Cardiac fibroblast (primary cell): Measurements from ENCODE around the gene NEK11.

Experiments
- DNase-seq, 2 donors: peaks; one replicate each; pipeline versions ENCODE4 v3.0.0 to v3.0.0-alpha.2; 2010; ENCODE audit warnings: low read depth in 2 of 2
- H3K4me3 ChIP-seq, 2 donors: replicated peaks in 1 of 2; 1 replicate in 1 of 2; 2 replicates in 1 of 2; pipeline ENCODE4 v1.5.1; 2011; ENCODE audit warnings: low read depth in 2 of 2, low read length in 2 of 2, mild to moderate bottlenecking in 2 of 2, moderate library complexity in 1 of 2
- TF ChIP-seq, protein P1 (sequence below): IDR thresholded peaks from one replicate; pipeline ENCODE4 v1.5.1; 2011; ENCODE audit warnings: low read depth, mild to moderate bottlenecking, low read length, inconsistent platforms

Gene NEK11

DNA sequence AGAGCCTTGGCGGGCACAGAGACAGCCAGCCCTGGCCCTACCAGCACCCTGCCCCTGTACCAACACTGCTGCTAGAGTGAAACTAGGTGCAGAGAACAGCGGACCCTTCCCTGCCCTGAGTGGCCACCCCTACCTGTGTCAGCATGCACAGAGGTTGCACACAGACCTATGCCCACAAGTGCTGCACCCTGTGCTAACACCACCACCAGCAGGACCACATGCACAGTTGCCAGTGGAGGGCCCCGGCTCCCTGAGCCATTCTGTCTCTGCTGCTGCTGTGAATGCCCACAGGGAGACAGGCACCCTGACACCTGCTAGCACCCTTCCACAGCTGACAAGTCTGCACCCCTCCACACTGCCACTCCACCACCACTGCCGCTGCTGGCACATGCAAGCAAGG lies 131.8 kb downstream of the NEK11 start:
- no peak overlapping the region for H3K4me3 ChIP-seq
- no peak for DNase-seq
- TF ChIP-seq, protein P1, sequence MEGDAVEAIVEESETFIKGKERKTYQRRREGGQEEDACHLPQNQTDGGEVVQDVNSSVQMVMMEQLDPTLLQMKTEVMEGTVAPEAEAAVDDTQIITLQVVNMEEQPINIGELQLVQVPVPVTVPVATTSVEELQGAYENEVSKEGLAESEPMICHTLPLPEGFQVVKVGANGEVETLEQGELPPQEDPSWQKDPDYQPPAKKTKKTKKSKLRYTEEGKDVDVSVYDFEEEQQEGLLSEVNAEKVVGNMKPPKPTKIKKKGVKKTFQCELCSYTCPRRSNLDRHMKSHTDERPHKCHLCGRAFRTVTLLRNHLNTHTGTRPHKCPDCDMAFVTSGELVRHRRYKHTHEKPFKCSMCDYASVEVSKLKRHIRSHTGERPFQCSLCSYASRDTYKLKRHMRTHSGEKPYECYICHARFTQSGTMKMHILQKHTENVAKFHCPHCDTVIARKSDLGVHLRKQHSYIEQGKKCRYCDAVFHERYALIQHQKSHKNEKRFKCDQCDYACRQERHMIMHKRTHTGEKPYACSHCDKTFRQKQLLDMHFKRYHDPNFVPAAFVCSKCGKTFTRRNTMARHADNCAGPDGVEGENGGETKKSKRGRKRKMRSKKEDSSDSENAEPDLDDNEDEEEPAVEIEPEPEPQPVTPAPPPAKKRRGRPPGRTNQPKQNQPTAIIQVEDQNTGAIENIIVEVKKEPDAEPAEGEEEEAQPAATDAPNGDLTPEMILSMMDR, result no peak

DNA sequence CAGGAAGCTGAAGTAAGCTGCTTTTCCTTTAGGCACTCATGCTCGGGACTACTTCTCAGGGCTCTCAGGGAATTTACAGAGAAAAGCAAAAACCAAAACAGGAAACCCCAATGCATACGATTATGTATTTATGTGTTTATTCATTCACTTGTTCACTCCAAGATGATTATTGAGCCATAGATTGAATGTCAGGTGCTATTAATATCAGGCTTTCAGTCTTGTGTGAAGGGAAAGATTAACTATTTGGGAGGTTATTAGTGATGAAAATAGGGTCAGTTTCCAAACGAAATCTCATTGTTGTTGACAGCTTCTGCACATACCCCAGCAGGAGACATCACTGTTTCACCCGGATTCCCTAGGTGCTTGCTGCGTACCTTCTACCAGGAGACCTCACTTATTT lies 135.8 kb downstream of the NEK11 start:
- no peak for DNase-seq
- TF ChIP-seq, protein P1, result no peak
- H3K4me3 ChIP-seq, result no peak overlapping the region

DNA sequence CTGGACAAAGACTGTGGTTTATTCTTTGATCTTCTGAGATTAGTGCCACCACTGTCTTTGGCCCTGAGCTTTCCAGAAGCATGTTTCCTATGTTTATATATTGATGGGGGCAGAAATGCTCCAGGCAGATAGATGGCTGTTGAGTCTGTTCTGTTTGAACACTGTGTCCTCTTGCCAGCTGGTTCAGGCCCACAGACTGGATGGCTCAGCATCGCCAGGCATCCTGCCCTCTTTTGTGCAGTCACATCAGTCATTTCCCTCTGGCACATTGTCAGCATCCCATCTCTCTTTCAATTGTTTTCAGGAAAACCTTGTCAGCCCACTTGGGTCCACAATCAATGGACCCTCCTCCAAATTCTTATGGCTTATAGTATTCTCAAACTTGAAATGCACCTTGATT lies 141.2 kb downstream of the NEK11 start:
- TF ChIP-seq, protein P1, result no peak

DNA sequence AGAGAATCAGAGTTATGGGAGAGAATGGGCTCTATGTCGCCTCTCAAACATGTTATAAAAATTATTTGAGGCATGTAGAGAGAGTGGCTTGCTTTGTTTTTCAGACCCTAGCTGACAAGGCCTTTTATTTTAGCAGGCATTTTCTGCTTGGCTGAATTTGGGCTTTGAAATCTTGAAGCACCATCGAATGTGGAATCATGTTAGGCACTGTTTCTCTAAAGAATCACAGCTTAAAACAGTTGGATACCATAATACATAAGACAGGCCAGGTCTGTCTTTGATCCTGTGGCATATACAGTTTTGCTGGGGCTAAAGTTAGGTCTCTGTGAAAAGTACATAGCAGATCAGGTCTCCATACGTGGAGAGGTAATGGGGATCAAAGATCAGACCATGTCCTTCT lies 142.7 kb downstream of the NEK11 start:
- no peak overlapping the region for H3K4me3 ChIP-seq
- no peak for DNase-seq
- TF ChIP-seq, protein P1, result no peak

More for the DNA sequence above, 141.2 kb downstream of the NEK11 start:
- no peak overlapping the region for H3K4me3 ChIP-seq
- DNase-seq, result no peak

DNA sequence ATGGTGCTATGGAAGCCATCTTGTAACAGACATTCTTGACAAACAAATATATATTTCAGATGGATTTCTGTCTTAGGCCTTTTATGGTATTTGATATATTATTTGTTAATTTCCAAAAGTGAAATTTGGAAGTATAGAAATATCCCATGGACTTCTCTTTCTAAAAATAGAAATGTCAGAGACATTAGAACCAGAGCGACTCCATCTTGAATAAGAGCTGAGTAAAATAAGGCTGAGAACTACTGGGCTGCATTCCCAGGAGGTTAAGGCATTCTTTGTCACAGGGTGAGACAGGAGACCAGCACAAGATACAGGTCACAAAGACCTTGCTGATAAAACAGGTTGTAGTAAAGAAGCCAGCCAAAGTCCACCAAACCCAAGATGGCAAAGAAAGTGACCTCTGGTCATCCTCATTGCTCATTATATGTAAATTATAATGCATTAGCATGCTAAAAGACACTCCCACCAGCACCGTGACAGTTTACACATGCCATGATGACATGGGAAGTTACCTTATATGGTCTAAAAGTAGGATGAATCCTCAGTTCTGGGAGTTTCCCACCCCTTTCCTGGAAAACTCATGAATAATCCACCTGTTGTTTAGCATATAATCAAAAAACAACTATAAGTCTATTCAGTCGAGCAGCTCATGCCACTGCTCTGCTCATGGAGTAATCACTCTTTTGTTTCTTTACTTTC lies 146.0 kb downstream of the NEK11 start:
- TF ChIP-seq, protein P1, result no peak
- DNase-seq, result no peak
- no peak overlapping the region for H3K4me3 ChIP-seq

DNA sequence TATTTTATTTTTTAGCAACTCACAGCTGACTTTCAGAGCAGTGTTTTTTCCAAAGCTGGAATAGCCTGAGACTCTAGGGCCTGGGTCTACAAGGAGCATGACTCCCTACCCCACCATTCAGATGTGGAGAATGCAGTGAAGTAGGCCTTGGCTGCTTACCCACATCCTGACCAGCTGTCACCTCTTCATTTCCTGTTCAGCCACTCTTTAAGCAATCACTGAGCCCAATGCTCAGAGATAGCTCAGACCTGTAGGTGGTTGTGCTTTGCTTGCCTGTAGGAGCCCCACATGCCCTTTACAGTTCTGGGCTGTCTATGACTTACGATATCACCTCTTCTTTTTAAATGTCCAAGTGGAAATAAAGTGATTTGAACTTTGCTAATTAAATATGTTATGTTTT lies 148.1 kb downstream of the NEK11 start:
- DNase-seq, result peak; percentile 20 to 38
- TF ChIP-seq, protein P1, result no peak
- H3K4me3 ChIP-seq, result no peak overlapping the region
